SK-N-MC (cell line): ENCODE data around the gene FAM167B.

ENCODE experiments used
- EZH2 ChIP-seq: fragments of 200-600 bp; sonication (generic); IDR thresholded peaks from one replicate; pipeline ENCODE4 v1.6.1; 2017; ENCODE audit warnings: antibody characterized with exemption
- FOXP2 ChIP-seq: optimal IDR thresholded peaks from 2 replicates; pipeline ENCODE3; 2011; ENCODE audit warnings: mild to moderate bottlenecking, moderate library complexity; ENCODE audit not compliant: insufficient read depth; ENCODE audit errors: extremely low read length, control extremely low read depth
- POLR2AphosphoS5 ChIP-seq: IDR thresholded peaks from 2 replicates; pipeline ENCODE4 v1.6.1; 2012; ENCODE audit warnings: mild to moderate bottlenecking, low read depth, low read length, borderline replicate concordance

DNA sequence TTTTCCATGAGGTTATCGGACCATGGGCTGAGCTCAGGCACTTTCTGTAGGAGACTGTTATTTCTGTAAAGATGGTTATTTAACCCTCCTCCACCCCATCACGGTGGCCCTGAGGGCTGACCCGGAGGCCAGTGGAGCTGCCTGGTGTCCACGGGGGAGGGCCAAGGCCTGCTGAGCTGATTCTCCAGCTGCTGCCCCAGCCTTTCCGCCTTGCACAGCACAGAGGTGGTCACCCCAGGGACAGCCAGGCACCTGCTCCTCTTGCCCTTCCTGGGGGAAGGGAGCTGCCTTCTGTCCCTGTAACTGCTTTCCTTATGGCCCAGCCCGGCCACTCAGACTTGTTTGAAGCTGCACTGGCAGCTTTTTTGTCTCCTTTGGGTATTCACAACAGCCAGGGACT is 49.2 kb upstream of the FAM167B start:
- TF ChIP-seq EZH2, result no peak
- TF ChIP-seq POLR2AphosphoS5, result no peak
- TF ChIP-seq FOXP2, result no peak
